ENCODE data around the gene HLA-DRA. TPM values are rescaled to one million over a fixed set of nuclear protein-coding genes. Genes with fewer than 3 reads are reported as not detected.

Gene HLA-DRA
- total RNA-seq (2022; extraction: Qiagen RNA extraction), result not detected in 5 replicates

GRCh38 chr6:32439602-32440214, at the start of gene HLA-DRA:
HLA-DRA (plus strand) TSS chr6:32439887; CDS start chr6:32439951, 64 bp downstream.

GRCh38 chr6:32406857-32407256, 32.8 kb upstream of the HLA-DRA start, which contains the start of gene BTNL2:
BTNL2 (minus strand) TSS chr6:32407181; CDS start chr6:32407123, 58 bp downstream.

Other genes starting within 250 kb of the HLA-DRA start
- gene PBX2, start 249.7 kb upstream of the HLA-DRA start, total RNA-seq (2022; extraction: Qiagen RNA extraction), result 14.1 to 17.3 TPM (median 15.9 TPM) in 5 replicates
- gene GPSM3, start 247.2 kb upstream of the HLA-DRA start, total RNA-seq (2022; extraction: Qiagen RNA extraction), result 0.34 to 0.40 TPM (median 0.35 TPM) in 5 replicates
- 0.60 to 0.95 TPM (median 0.81 TPM) in 5 replicates for gene NOTCH4, start 215.8 kb upstream of the HLA-DRA start, total RNA-seq (2022; extraction: Qiagen RNA extraction)
- not detected in 5 replicates for gene TSBP1, start 68.0 kb upstream of the HLA-DRA start, total RNA-seq (2022; extraction: Qiagen RNA extraction)
- not detected in 5 replicates for gene BTNL2, start 32.7 kb upstream of the HLA-DRA start, total RNA-seq (2022; extraction: Qiagen RNA extraction)
- not detected in 5 replicates for gene HLA-DRB5, start 90.4 kb downstream of the HLA-DRA start, total RNA-seq (2022; extraction: Qiagen RNA extraction)
- not detected in 5 replicates for gene HLA-DRB1, start 150.0 kb downstream of the HLA-DRA start, total RNA-seq (2022; extraction: Qiagen RNA extraction)
- gene HLA-DQA1, start 197.5 kb downstream of the HLA-DRA start, total RNA-seq (2022; extraction: Qiagen RNA extraction), result not detected in 5 replicates
- gene HLA-DQB1, start 226.8 kb downstream of the HLA-DRA start, total RNA-seq (2022; extraction: Qiagen RNA extraction), result not detected in 5 replicates